Neuron (in vitro differentiated cells): ENCODE data around the gene RRP8.

Experiments used
- H2AFZ ChIP-seq: one replicate; pipeline ENCODE4 v1.6.1; 2013; ENCODE audit warnings: low read depth, mild to moderate bottlenecking, inconsistent platforms, low read length, moderate library complexity
- H3K27me3 ChIP-seq: one replicate; pipeline ENCODE4 v1.6.1; 2013; ENCODE audit warnings: low read length; ENCODE audit not compliant: insufficient read depth
- H3K36me3 ChIP-seq: one replicate; pipeline ENCODE4 v1.6.1; 2013; ENCODE audit warnings: low read length; ENCODE audit not compliant: insufficient read depth
- H3K4me1 ChIP-seq: one replicate; pipeline ENCODE4 v1.6.1; 2013; ENCODE audit warnings: low read length; ENCODE audit not compliant: insufficient read depth
- H3K4me3 ChIP-seq: 2 replicates; pipeline ENCODE4 v1.5.1; 2013; ENCODE audit warnings: mild to moderate bottlenecking, low read length, moderate library complexity
- H3K9me3 ChIP-seq: one replicate; pipeline ENCODE4 v1.6.1; 2013; ENCODE audit warnings: low read length

RRP8 gene

DNA sequence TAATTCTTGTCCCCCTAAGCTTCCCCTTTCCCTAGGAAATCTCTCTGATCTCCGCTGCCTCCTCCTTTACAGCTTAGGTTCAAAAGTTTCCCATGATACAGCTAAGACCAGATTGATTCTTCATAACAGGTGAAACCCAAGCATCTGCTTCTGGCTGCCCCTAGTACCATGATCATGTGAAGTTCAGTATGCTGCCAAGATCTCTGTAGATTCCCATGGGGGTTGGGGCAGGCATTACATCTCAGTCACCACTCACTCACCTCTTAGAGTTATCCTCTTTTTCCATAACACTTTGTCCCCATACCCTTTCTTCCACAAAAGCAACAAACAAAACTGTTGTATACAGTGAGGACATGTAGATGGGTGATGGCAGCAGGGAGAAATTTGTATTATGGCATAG lies 44.0 kb downstream of the RRP8 start:
- Histone ChIP-seq H3K27me3 (no peaks in the 10 kb centered on the region), H3K4me1 (no peaks in the 10 kb centered on the region), H3K4me3 (no peak overlapping the region), H3K9me3 (no peaks in the 10 kb centered on the region), H3K36me3 (peaks cover 5% of the 10 kb centered on the region), H2AFZ (no peak overlapping the region)

DNA sequence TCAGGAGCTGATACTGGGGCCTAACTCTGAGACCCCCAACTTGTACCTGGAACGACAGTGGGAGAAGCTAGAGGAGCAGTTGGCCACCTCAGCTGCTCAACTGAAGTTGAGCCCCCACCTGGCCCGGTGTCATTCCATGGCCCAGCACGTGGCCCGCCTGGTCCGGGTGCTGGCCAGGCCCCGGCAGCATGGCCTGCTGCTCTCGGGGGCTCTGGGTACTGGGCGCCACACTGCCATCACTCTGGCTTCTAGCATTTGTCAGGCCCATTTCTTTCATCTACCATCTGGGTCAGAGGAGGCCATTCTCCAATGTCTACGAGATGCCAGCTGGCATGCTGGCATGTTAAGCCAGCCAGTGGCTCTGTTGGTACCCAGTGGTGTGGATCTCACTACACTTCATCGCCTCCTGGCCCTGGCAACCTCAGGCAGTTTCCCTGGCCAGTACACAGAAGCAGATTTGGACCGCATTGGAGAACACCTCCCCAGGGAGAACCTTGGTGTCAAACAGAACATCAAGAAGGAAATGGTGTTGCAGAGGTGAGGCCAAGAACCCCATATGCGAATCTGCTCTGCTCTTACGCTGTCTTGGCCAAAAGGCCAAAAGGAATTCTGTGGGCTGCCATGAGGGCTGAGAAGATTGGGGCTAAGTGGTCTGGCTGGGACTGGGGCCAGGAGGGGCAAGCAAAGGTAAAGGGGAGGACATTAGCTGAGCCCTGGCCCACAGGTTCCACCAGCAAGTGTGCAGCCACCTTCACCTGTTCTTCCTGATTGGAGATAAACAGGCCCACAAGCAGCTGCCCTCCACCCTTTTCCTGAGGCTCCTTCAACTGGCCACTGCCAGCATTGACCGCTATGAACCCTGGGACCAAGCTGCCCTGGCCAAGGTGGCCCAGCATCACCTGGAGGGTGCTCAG lies 45.4 kb downstream of the RRP8 start:
- no peak overlapping the region for H2AFZ ChIP-seq
- no peaks in the 10 kb centered on the region for H3K9me3 ChIP-seq
- no peaks in the 10 kb centered on the region for H3K36me3 ChIP-seq
- no peaks in the 10 kb centered on the region for H3K4me1 ChIP-seq
- H3K4me3 ChIP-seq: no peak overlapping the region
- H3K27me3 ChIP-seq: no peaks in the 10 kb centered on the region

DNA sequence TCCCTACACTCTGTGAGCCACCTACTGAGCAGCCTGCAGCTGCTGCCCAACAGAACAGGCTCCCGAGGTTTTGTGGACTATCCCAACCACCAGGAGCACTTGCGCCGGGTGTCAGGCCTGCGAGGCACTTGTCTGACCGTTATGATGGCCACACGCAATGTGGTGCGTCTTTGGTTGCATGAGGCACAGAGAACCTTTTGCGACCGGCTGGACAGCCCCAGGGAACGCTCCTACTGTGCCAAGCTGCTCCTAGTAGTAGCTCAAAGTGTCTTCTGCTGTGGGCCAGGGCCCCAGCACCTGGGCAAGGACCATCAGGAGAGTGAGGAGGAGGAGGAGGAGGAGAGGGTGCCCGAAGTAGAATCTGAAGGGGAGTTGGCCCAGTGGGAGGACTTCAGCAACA lies 46.4 kb downstream of the RRP8 start:
- H3K27me3 ChIP-seq: no peaks in the 10 kb centered on the region
- no peak overlapping the region for H3K4me3 ChIP-seq
- no peaks in the 10 kb centered on the region for H3K4me1 ChIP-seq
- H2AFZ ChIP-seq: no peak overlapping the region
- H3K9me3 ChIP-seq: no peaks in the 10 kb centered on the region
- no peaks in the 10 kb centered on the region for H3K36me3 ChIP-seq

DNA sequence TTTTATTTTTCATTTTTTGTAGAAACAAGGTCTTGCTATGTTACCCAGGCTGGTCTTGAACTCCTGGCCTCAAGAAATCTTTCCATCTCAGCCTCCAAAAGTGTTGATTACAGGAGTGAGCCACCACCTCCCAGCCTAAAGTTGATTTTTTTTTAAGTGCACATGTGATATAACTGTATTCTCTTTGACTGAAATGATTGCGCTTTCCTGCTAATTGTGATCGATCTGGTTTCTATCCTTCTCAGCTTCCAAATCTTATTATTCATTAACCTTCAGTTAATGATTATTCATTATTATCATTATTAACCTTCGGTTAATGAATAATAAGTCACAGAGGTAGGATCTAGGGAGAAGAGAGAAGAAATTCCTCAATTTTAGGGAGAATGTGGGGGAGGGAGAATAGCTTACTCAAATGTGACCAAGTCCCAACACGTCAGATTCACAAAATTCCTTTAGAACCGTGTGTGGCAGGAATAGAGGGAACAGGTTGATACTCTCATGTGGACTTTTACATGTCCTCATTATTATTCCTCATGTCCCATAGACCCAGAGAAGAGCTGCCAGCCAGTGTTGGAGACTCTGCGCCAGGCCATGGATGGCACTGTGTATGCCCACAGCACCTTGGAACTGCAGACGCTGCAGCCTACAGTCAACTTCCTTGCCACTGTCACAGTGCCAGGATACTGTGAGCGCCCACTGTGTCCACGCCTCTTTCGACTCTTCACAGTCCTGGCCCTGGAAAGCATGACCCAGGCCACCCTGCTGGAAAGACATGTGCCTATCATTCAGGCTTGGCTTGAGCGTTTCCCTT lies 47.1 kb downstream of the RRP8 start:
- Histone ChIP-seq H3K9me3 (no peaks in the 10 kb centered on the region), H3K4me3 (no peak overlapping the region), H3K4me1 (no peaks in the 10 kb centered on the region), H3K36me3 (no peaks in the 10 kb centered on the region), H3K27me3 (no peaks in the 10 kb centered on the region), H2AFZ (no peak overlapping the region)

DNA sequence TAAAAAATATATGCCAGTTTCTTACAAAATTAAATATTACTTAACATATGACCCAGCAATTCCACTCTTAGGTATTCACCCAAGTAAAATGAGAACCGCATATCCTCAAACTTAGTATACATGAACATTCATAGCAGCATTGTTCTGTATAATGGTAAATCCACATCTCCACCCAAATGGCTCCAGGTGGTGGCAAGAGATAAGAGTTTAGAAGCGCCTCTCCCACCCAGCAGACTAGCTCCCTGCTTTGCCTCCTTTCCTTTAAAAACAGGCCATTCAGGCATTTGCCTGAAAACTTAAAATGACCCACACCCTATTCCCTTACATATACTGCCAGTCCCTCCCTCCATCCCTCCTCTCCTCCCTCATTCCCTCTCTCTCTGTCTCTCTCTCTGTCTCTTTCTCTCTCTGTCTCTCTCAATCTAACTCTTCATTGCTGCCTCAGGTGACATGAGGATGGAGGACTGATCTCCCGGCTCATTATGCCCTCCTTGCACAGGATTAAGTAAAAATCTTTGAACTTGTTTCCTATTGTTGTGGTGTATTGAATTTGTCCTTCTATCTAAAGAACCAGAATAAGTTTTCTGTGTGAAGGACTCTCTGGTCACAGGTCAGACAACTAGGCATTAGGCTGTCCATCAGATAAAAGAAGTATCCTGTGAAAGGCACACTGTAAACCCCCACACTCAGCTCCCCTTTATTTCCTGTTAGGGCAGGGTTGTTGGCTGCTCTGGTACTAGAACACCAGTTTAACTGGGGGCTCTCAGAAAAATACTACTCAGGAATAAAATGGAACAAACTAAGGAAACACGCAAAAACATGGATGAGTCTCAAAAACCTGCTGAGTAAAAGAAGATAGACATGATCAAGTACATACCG lies 48.3 kb downstream of the RRP8 start:
- Histone ChIP-seq H3K4me3 (no peak overlapping the region), H3K9me3 (no peaks in the 10 kb centered on the region), H3K4me1 (no peaks in the 10 kb centered on the region), H3K36me3 (no peaks in the 10 kb centered on the region), H3K27me3 (no peaks in the 10 kb centered on the region), H2AFZ (no peak overlapping the region)

DNA sequence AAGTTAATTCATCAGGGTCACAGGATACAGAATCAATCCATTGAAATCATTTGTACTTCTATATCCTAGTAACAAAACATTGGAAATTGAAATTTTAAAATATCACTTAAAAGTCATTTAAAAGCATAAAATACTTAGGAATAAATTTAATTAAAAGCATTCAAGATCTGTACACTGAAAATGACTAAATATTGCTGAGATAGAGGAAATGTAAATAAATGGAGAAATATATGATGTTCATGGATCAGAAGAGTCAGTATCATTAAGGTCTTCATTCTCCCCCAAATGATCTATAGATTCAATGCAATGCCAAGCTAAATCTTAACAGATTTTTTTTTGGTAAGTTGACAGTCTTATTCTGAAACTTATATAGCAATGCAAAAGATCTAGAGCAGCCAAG lies 49.8 kb downstream of the RRP8 start:
- H3K4me3 ChIP-seq: no peak overlapping the region

DNA sequence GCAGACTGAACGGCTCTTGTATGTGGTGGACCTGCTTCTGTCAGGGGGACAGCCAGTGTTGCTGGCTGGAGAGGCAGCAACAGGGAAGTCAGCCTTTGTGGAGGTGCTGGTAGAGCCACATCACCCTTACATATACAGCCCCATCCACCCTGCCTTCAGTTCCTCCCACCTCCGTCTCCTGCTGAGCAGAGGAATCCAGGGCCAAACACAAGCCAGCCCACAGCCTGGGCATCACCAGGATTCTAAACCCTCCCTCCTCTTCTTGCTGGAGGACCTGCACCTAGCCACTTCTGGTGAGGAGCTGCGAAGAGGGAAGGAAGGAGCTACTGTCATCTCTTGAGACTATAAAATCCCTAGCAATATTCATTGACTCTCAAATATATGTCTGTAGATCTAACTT lies 54.8 kb downstream of the RRP8 start:
- Histone ChIP-seq H3K27me3 (no peaks in the 10 kb centered on the region), H3K4me3 (no peak overlapping the region), H2AFZ (no peak overlapping the region), H3K36me3 (peaks cover 24% of the 10 kb centered on the region), H3K9me3 (no peaks in the 10 kb centered on the region), H3K4me1 (no peaks in the 10 kb centered on the region)

More for the DNA sequence above, 49.8 kb downstream of the RRP8 start:
- no peaks in the 10 kb centered on the region for H3K9me3 ChIP-seq
- H3K27me3 ChIP-seq: no peaks in the 10 kb centered on the region
- H3K4me1 ChIP-seq: no peaks in the 10 kb centered on the region
- H3K36me3 ChIP-seq: no peaks in the 10 kb centered on the region
- H2AFZ ChIP-seq: no peak overlapping the region

DNA sequence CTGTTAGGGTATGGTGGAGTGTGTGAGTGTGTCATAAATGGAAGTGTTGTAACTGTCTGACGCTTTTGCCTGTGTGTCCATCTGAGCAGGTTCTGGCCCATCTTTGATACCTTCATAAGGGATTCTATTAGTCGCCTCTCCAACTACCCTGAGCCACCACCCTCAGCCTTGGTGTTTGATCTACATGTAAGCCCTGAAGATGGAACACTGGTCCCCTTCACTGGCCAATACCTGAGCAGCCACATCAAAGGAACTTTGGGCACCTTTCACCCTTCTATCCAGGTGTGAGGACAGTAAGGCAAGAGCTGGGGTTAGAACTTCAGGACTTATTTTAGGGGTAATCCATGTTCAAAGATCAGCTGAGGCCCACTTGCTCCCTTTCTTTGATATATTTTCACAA lies 55.3 kb downstream of the RRP8 start:
- no peaks in the 10 kb centered on the region for H3K4me1 ChIP-seq
- no peaks in the 10 kb centered on the region for H3K27me3 ChIP-seq
- no peak overlapping the region for H3K4me3 ChIP-seq

DNA sequence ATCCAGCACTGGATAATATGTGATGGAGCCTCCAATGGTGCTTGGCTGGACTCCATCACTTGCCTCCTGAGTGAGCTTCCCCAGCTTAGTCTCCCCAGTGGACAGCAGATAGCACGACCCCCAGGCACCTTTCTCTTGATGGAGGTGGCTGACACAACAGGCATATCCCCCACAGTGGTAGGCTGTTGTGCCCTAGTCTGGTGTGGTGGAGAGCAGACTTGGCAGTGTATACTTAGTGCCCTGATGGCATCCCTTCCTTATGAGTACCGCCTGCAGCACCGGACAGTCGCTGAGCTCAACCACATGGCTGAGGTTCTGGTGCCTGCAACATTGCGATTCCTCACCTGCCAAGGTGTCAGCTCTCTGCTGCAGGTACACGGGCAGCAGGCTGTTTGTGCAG lies 56.2 kb downstream of the RRP8 start:
- Histone ChIP-seq H3K36me3 (peaks cover 24% of the 10 kb centered on the region), H3K27me3 (no peaks in the 10 kb centered on the region), H3K9me3 (no peaks in the 10 kb centered on the region), H3K4me3 (no peak overlapping the region), H2AFZ (no peak overlapping the region), H3K4me1 (no peaks in the 10 kb centered on the region)

More for the DNA sequence above, 55.3 kb downstream of the RRP8 start:
- Histone ChIP-seq H2AFZ (no peak overlapping the region), H3K36me3 (peaks cover 24% of the 10 kb centered on the region), H3K9me3 (no peaks in the 10 kb centered on the region)

DNA sequence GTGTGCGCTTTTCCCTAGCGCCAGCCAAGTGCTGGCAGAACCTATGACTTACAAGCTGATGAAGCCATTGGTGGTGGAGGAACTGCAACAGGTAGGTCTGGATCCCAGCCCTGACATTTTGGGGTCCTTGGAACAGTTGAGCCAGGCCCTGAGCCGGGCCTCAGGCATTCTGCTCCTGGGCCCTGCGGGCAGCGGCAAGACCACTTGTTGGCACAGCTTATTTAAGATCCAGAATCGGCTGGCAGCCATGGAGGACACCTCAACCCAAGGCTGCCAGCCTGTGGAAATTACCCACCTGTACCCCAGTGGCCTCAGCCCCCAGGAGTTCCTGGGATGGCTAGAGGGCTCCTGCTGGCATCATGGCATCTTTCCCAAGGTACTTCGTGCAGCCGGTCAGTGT lies 56.7 kb downstream of the RRP8 start:
- no peaks in the 10 kb centered on the region for H3K27me3 ChIP-seq
- no peak overlapping the region for H3K4me3 ChIP-seq
- H3K9me3 ChIP-seq: no peaks in the 10 kb centered on the region
- no peak overlapping the region for H2AFZ ChIP-seq
- H3K4me1 ChIP-seq: peaks cover under 1% of the 10 kb centered on the region
- H3K36me3 ChIP-seq: peaks cover 24% of the 10 kb centered on the region

DNA sequence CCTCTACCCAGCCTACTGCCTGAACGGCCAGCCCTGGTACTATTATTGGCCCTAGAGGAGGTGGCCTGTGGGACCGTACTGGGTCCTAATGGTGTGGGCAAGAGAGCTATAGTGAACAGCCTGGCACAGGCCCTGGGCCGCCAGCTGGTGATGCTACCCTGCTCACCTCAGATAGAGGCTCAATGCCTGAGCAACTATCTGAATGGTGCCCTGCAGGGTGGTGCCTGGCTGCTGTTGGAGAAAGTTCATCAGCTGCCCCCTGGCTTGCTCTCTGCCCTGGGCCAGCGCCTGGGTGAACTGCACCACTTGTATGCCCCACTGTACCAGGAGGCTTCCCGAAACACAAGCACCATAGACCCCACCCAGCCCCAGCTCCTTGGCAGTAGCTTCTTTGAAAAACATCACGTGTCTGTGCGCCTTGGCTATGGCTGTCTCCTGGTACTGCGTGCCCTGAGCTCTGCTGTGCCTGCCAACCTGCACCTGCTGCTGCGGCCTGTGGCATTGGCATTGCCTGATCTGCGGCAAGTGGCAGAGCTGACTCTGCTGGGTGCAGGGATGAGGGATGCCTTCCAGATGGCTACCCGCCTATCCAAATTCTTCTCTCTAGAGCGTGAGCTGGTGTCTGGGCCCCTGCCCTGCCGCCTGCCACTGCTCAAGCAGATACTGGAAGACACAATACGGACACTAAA lies 57.4 kb downstream of the RRP8 start:
- Histone ChIP-seq H3K4me1 (peaks cover 7% of the 10 kb centered on the region), H3K4me3 (no peak overlapping the region), H2AFZ (no peak overlapping the region), H3K9me3 (no peaks in the 10 kb centered on the region), H3K27me3 (no peaks in the 10 kb centered on the region), H3K36me3 (peaks cover 24% of the 10 kb centered on the region)
